HEK293 (cell line): ENCODE data around the gene PDE3B.

ENCODE experiments used
- CTCF ChIA-PET: fragments of 350-600 bp; formaldehyde crosslinking; extraction: SDS; loops from one replicate; lab custom pipeline; 2021; ENCODE audit warnings: antibody characterized with exemption; lab: Yijun Ruan, JAX
- POLR2A ChIA-PET: fragments of 300-600 bp; formaldehyde crosslinking; extraction: SDS; loops from one replicate; lab custom pipeline; 2020; ENCODE audit warnings: antibody characterized with exemption, inconsistent platforms; lab: Yijun Ruan, JAX
- H3K27ac ChIP-seq: fragments of 200-500 bp; sonication (Bioruptor generic); 2 replicates; pipeline ENCODE4 v1.5.1; 2014; ENCODE audit warnings: low read depth, low read length, control low read depth, inconsistent platforms; ENCODE audit errors: extremely low read depth
- H3K36me3 ChIP-seq, 2 experiments: fragments of 200-500 bp in 1 of 2; sonication (Bioruptor generic) in 1 of 2; 1 replicate in 1 of 2; 2 replicates in 1 of 2; pipeline ENCODE4 v1.5.1; 2014 to 2017; ENCODE audit warnings: inconsistent platforms in 2 of 2, low read length in 2 of 2; ENCODE audit not compliant: control insufficient read depth in 2 of 2, insufficient read depth in 1 of 2
- H3K4me1 ChIP-seq: fragments of 200-500 bp; sonication (Bioruptor generic); 2 replicates; pipeline ENCODE4 v1.5.1; 2014; ENCODE audit warnings: mild to moderate bottlenecking, low read length, inconsistent platforms; ENCODE audit not compliant: control insufficient read depth, insufficient read depth
- H3K4me3 ChIP-seq: 2 replicates; pipeline ENCODE4 v1.5.1; 2011; ENCODE audit warnings: low read depth, mild to moderate bottlenecking, control low read depth, low read length, moderate library complexity
- H3K9me3 ChIP-seq: fragments of 200-500 bp; sonication (Bioruptor generic); 2 replicates; pipeline ENCODE4 v1.5.1; 2014; ENCODE audit warnings: low read depth, low read length, inconsistent platforms; ENCODE audit not compliant: control insufficient read depth, insufficient read depth
- GLI2 ChIP-seq: fragments of 450-650 bp; formaldehyde crosslinking; IDR thresholded peaks from 2 replicates; pipeline ENCODE4; 2017; ENCODE audit warnings: missing biosample characterization, missing genetic modification characterization, low read depth, borderline replicate concordance
- GLIS1 ChIP-seq: fragments of 450-650 bp; formaldehyde crosslinking; IDR thresholded peaks from 2 replicates; pipeline ENCODE4 v1.5.1; 2016; ENCODE audit warnings: missing biosample characterization, missing genetic modification characterization
- GLIS2 ChIP-seq: fragments of 450-650 bp; formaldehyde crosslinking; IDR thresholded peaks from 2 replicates; pipeline ENCODE4 v1.5.1; 2016; ENCODE audit warnings: missing biosample characterization, missing genetic modification characterization
- HOXD13 ChIP-seq: sonication (generic); formaldehyde crosslinking; IDR thresholded peaks from 2 replicates; pipeline ENCODE4 v1.8.0; 2022; ENCODE audit warnings: missing genetic modification reagents, borderline replicate concordance
- KLF10 ChIP-seq: fragments of 450-650 bp; IDR thresholded peaks from 2 replicates; pipeline ENCODE4 v1.5.1; 2018; ENCODE audit warnings: missing biosample characterization, mild to moderate bottlenecking, missing genetic modification characterization
- PRDM2 ChIP-seq: fragments of 450-650 bp; formaldehyde crosslinking; IDR thresholded peaks from 2 replicates; pipeline ENCODE4 v1.5.1; 2016; ENCODE audit warnings: missing biosample characterization, missing genetic modification characterization, borderline replicate concordance
- ZFP69B ChIP-seq: fragments of 450-650 bp; formaldehyde crosslinking; IDR thresholded peaks from 2 replicates; pipeline ENCODE4 v1.5.1; 2016; ENCODE audit warnings: missing biosample characterization, missing genetic modification characterization
- ZNF114 ChIP-seq: fragments of 450-650 bp; formaldehyde crosslinking; IDR thresholded peaks from 2 replicates; pipeline ENCODE4 v1.5.0; 2017; ENCODE audit warnings: missing biosample characterization, missing genetic modification characterization
- ZNF133 ChIP-seq: fragments of 450-650 bp; formaldehyde crosslinking; IDR thresholded peaks from 2 replicates; pipeline ENCODE4 v1.5.1; 2016; ENCODE audit warnings: missing biosample characterization, missing genetic modification characterization
- ZNF23 ChIP-seq: fragments of 450-650 bp; formaldehyde crosslinking; IDR thresholded peaks from 2 replicates; pipeline ENCODE4 v1.5.1; 2016; ENCODE audit warnings: missing biosample characterization, missing genetic modification characterization, borderline replicate concordance
- ZNF335 ChIP-seq: fragments of 450-650 bp; formaldehyde crosslinking; conservative IDR thresholded peaks from 2 replicates; pipeline ENCODE4 v1.5.1; 2016; ENCODE audit warnings: missing biosample characterization, missing genetic modification characterization
- ZNF426 ChIP-seq: fragments of 450-650 bp; formaldehyde crosslinking; IDR thresholded peaks from 2 replicates; pipeline ENCODE4 v1.5.1; 2017; ENCODE audit warnings: missing biosample characterization, missing genetic modification characterization, mild to moderate bottlenecking, inconsistent platforms, moderate library complexity
- ZNF501 ChIP-seq: fragments of 450-650 bp; formaldehyde crosslinking; IDR thresholded peaks from 2 replicates; pipeline ENCODE4 v1.5.1; 2016; ENCODE audit warnings: missing biosample characterization, missing genetic modification characterization
- ZNF514 ChIP-seq: fragments of 450-650 bp; formaldehyde crosslinking; IDR thresholded peaks from 2 replicates; pipeline ENCODE4 v1.5.1; 2016; ENCODE audit warnings: missing biosample characterization, missing genetic modification characterization
- ZNF623 ChIP-seq: fragments of 450-650 bp; formaldehyde crosslinking; IDR thresholded peaks from 2 replicates; pipeline ENCODE4 v1.5.1; 2016; ENCODE audit warnings: missing biosample characterization, missing genetic modification characterization
- ZNF645 ChIP-seq: fragments of 450-650 bp; formaldehyde crosslinking; IDR thresholded peaks from 2 replicates; pipeline ENCODE4; 2016; ENCODE audit warnings: missing biosample characterization, missing genetic modification characterization
- TF ChIP-seq, protein P1 (sequence below): fragments of 450-650 bp; formaldehyde crosslinking; IDR thresholded peaks from 2 replicates; pipeline ENCODE4 v1.5.1; 2016; ENCODE audit warnings: missing biosample characterization, missing genetic modification characterization
- TF ChIP-seq, protein P2 (sequence below): fragments of 450-650 bp; formaldehyde crosslinking; IDR thresholded peaks from 2 replicates; pipeline ENCODE4 v1.5.1; 2016; ENCODE audit warnings: missing biosample characterization, missing genetic modification characterization
- TF ChIP-seq, protein P3 (sequence below): fragments of 450-650 bp; formaldehyde crosslinking; IDR thresholded peaks from 2 replicates; pipeline ENCODE4 v1.5.1; 2016; ENCODE audit warnings: missing biosample characterization, missing genetic modification characterization

The PDE3B gene

GRCh38 chr11:14669958-14670357, 26.4 kb downstream of the PDE3B start:
- CTCF ChIA-PET, result no interaction called here
- Histone ChIP-seq H3K4me1 (no peaks in the 10 kb centered on the region), H3K36me3 (no peaks in the 10 kb centered on the region), H3K4me3 (no peak overlapping the region), H3K27ac (no peak overlapping the region), H3K9me3 (no peaks in the 10 kb centered on the region)
- POLR2A ChIA-PET, result no interaction called here
- TF ChIP-seq ZNF23 (no peak), ZNF501 (tag by site-specific recombination) (no peak), ZNF114 (tag by site-specific recombination) (no peak), GLI2 (tag by site-specific recombination) (no peak), ZNF335 (tag by site-specific recombination) (no peak), PRDM2 (tag by site-specific recombination) (no peak), ZNF623 (tag by site-specific recombination) (no peak), ZNF514 (tag by site-specific recombination) (no peak), ZNF426 (tag by site-specific recombination) (no peak), GLIS2 (tag by site-specific recombination) (no peak), KLF10 (tag by site-specific recombination) (no peak), GLIS1 (tag by site-specific recombination) (no peak), ZNF133 (no peak), ZFP69B (tag by site-specific recombination) (no peak), ZNF645 (no peak), HOXD13 (CRISPR knock-in tag) (no peak)
- TF ChIP-seq, protein P1, sequence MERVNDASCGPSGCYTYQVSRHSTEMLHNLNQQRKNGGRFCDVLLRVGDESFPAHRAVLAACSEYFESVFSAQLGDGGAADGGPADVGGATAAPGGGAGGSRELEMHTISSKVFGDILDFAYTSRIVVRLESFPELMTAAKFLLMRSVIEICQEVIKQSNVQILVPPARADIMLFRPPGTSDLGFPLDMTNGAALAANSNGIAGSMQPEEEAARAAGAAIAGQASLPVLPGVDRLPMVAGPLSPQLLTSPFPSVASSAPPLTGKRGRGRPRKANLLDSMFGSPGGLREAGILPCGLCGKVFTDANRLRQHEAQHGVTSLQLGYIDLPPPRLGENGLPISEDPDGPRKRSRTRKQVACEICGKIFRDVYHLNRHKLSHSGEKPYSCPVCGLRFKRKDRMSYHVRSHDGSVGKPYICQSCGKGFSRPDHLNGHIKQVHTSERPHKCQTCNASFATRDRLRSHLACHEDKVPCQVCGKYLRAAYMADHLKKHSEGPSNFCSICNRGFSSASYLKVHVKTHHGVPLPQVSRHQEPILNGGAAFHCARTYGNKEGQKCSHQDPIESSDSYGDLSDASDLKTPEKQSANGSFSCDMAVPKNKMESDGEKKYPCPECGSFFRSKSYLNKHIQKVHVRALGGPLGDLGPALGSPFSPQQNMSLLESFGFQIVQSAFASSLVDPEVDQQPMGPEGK (tag by site-specific recombination), result no peak
- TF ChIP-seq, protein P2, sequence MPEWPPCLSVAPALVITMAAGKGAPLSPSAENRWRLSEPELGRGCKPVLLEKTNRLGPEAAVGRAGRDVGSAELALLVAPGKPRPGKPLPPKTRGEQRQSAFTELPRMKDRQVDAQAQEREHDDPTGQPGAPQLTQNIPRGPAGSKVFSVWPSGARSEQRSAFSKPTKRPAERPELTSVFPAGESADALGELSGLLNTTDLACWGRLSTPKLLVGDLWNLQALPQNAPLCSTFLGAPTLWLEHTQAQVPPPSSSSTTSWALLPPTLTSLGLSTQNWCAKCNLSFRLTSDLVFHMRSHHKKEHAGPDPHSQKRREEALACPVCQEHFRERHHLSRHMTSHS, result no peak
- TF ChIP-seq, protein P3, sequence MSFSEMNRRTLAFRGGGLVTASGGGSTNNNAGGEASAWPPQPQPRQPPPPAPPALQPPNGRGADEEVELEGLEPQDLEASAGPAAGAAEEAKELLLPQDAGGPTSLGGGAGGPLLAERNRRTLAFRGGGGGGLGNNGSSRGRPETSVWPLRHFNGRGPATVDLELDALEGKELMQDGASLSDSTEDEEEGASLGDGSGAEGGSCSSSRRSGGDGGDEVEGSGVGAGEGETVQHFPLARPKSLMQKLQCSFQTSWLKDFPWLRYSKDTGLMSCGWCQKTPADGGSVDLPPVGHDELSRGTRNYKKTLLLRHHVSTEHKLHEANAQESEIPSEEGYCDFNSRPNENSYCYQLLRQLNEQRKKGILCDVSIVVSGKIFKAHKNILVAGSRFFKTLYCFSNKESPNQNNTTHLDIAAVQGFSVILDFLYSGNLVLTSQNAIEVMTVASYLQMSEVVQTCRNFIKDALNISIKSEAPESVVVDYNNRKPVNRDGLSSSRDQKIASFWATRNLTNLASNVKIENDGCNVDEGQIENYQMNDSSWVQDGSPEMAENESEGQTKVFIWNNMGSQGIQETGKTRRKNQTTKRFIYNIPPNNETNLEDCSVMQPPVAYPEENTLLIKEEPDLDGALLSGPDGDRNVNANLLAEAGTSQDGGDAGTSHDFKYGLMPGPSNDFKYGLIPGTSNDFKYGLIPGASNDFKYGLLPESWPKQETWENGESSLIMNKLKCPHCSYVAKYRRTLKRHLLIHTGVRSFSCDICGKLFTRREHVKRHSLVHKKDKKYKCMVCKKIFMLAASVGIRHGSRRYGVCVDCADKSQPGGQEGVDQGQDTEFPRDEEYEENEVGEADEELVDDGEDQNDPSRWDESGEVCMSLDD, result no peak
- TF ChIP-seq, all 188 proteins: peak for 0
